IMR-90 (cell line): Measurements from ENCODE around the gene EXTL2.

ENCODE experiments used
- BHLHE40 ChIP-seq: fragments of 150-350 bp; IDR thresholded peaks from 2 replicates; pipeline ENCODE4 v1.6.1; 2016; ENCODE audit warnings: mild to moderate bottlenecking, low read depth, low read length
- CEBPB ChIP-seq: IDR thresholded peaks from 2 replicates; pipeline ENCODE4 v1.6.1; 2012; ENCODE audit warnings: low read depth, low read length, improper control_type of control experiment
- CHD1 ChIP-seq: IDR thresholded peaks from 2 replicates; pipeline ENCODE4 v1.6.1; 2012; ENCODE audit warnings: low read depth, low read length, improper control_type of control experiment
- MAFK ChIP-seq: IDR thresholded peaks from 2 replicates; pipeline ENCODE4 v1.6.1; 2012; ENCODE audit warnings: low read depth, low read length, improper control_type of control experiment
- MAZ ChIP-seq: IDR thresholded peaks from 2 replicates; pipeline ENCODE4 v1.6.1; 2012; ENCODE audit warnings: low read depth, mild to moderate bottlenecking, low read length, improper control_type of control experiment, moderate library complexity, borderline replicate concordance
- MXI1 ChIP-seq: IDR thresholded peaks from 2 replicates; pipeline ENCODE4 v1.6.1; 2012; ENCODE audit warnings: low read depth, mild to moderate bottlenecking, low read length, moderate library complexity, borderline replicate concordance
- POLR2A ChIP-seq: IDR thresholded peaks from 2 replicates; pipeline ENCODE4 v1.6.1; 2012; ENCODE audit warnings: mild to moderate bottlenecking, low read depth, low read length
- RAD21 ChIP-seq: IDR thresholded peaks from 2 replicates; pipeline ENCODE4 v1.6.1; 2012; ENCODE audit warnings: low read length, improper control_type of control experiment
- RCOR1 ChIP-seq: IDR thresholded peaks from 2 replicates; pipeline ENCODE4 v1.6.1; 2012; ENCODE audit warnings: mild to moderate bottlenecking, low read length, improper control_type of control experiment; ENCODE audit not compliant: insufficient replicate concordance
- RFX5 ChIP-seq: IDR thresholded peaks from 2 replicates; pipeline ENCODE4 v1.8.0; 2012; ENCODE audit warnings: low read depth, mild to moderate bottlenecking, low read length, moderate library complexity
- TF ChIP-seq, protein P1 (sequence below): conservative IDR thresholded peaks from 2 replicates; pipeline ENCODE4 v1.5.1; 2012; ENCODE audit warnings: mild to moderate bottlenecking, low read depth, low read length, improper control_type of control experiment
- TF ChIP-seq, protein P2 (sequence below): fragments of 150-350 bp; IDR thresholded peaks from 2 replicates; pipeline ENCODE4 v1.6.1; 2016; ENCODE audit warnings: low read depth, mild to moderate bottlenecking, low read length, moderate library complexity, borderline replicate concordance
- TF ChIP-seq, protein P3 (sequence below): fragments of 150-350 bp; IDR thresholded peaks from 2 replicates; pipeline ENCODE4 v1.6.1; 2017; ENCODE audit warnings: mild to moderate bottlenecking, antibody characterized with exemption, low read length, low read depth

DNA sequence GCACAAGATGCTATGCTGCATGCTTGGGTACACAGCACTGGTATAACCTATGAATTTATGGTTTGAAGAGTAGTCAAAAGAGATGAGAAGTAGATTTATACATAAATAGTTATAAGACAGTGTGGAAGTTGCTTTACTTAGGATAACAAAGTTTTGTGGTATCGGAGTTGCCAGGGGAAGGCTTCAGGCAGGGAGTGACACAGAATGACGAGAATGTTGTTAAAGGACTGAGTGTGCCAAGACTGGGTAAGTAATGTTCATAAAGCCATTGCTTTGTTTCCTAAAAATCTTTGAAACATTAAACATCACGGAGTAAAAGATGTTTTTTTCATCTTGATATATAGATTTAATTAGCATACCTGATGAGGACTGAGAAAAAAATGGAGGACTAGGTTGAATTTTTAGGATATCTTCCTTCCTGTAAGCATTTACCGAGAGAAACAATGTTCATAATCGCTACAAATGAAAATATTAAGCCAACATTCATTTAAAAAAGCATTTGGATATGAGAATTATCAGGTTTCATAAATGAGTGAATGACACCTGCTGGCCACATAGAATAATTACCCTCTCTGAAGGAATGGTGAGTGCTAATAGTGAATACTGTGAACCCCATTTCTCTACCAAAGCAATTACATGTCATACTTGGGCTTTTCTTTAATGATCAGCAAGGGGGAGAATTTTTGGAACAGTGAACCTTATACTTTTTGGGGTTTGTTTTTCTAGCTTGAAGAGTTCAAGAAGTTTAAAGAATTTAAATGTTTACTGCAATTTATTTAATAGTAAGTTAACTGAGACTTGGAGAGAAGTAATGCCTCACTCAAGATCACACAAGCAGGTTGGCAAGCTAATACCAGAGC is 28.4 kb downstream of the EXTL2 start:
- TF ChIP-seq, protein P1, sequence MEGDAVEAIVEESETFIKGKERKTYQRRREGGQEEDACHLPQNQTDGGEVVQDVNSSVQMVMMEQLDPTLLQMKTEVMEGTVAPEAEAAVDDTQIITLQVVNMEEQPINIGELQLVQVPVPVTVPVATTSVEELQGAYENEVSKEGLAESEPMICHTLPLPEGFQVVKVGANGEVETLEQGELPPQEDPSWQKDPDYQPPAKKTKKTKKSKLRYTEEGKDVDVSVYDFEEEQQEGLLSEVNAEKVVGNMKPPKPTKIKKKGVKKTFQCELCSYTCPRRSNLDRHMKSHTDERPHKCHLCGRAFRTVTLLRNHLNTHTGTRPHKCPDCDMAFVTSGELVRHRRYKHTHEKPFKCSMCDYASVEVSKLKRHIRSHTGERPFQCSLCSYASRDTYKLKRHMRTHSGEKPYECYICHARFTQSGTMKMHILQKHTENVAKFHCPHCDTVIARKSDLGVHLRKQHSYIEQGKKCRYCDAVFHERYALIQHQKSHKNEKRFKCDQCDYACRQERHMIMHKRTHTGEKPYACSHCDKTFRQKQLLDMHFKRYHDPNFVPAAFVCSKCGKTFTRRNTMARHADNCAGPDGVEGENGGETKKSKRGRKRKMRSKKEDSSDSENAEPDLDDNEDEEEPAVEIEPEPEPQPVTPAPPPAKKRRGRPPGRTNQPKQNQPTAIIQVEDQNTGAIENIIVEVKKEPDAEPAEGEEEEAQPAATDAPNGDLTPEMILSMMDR = peak; percentile 65
- TF ChIP-seq RFX5 (no peak), POLR2A (no peak), BHLHE40 (no peak), CHD1 (no peak), RAD21 (peak; percentile 72), MAZ (no peak), RCOR1 (no peak), MAFK (no peak), MXI1 (no peak), CEBPB (no peak)
- TF ChIP-seq, protein P2, sequence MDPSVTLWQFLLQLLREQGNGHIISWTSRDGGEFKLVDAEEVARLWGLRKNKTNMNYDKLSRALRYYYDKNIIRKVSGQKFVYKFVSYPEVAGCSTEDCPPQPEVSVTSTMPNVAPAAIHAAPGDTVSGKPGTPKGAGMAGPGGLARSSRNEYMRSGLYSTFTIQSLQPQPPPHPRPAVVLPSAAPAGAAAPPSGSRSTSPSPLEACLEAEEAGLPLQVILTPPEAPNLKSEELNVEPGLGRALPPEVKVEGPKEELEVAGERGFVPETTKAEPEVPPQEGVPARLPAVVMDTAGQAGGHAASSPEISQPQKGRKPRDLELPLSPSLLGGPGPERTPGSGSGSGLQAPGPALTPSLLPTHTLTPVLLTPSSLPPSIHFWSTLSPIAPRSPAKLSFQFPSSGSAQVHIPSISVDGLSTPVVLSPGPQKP = no peak
- TF ChIP-seq, protein P3, sequence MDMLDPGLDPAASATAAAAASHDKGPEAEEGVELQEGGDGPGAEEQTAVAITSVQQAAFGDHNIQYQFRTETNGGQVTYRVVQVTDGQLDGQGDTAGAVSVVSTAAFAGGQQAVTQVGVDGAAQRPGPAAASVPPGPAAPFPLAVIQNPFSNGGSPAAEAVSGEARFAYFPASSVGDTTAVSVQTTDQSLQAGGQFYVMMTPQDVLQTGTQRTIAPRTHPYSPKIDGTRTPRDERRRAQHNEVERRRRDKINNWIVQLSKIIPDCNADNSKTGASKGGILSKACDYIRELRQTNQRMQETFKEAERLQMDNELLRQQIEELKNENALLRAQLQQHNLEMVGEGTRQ = no peak
